ENCODE results near the gene MYOT.

DNA sequence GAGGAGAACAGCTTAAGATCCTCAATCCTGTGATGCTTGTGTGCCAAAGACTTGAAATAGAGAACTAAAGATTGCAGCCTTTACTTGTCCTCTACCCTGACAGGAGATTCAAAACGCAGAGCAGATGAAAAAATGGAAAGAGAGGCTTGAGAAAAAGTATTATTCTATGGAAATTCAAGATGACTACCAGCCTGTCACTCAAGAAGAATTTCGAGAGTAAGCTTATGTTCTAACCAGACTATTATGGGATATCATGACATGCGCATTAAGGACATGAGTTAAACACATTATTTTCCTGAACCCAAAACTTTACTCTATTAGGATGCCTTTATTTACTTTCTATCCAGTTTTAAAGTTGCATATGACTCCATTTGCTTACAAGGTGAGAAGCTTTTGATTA lies 68.0 kb downstream of the MYOT start:
- TF ChIP-seq MXI1 (IDR thresholded peaks at IDR 0.05; ENCODE audit: low read depth, low read length) (no peak), RELA (IDR thresholded peaks at IDR 0.05; ENCODE audit: borderline replicate concordance, partially characterized antibody) (no peak), EZH2 (IDR thresholded peaks at IDR 0.05; ENCODE audit: borderline replicate concordance, control insufficient read depth, low read depth, low read length) (no peak), EGR1 (IDR thresholded peaks at IDR 0.05; ENCODE audit: borderline replicate concordance in 1 of 2, low read depth in 2 of 2, low read length in 2 of 2) (no peak), SPI1 (IDR thresholded peaks at IDR 0.05; ENCODE audit: borderline replicate concordance, insufficient read depth, low read depth, low read length) (no peak), POLR2AphosphoS2 (IDR thresholded peaks at IDR 0.05; ENCODE audit: low read depth, low read length) (no peak), YY1 (IDR thresholded peaks at IDR 0.05; ENCODE audit: low read depth, low read length) (no peak), RFX5 (IDR thresholded peaks at IDR 0.05; ENCODE audit: low read depth, low read length) (no peak), JUND (IDR thresholded peaks at IDR 0.05; ENCODE audit: low read depth, low read length) (no peak), DPF2 (IDR thresholded peaks at IDR 0.05) (no peak), TAF1 (IDR thresholded peaks at IDR 0.05; ENCODE audit: borderline replicate concordance, low read depth, low read length) (no peak), POLR2A (IDR thresholded peaks at IDR 0.05; ENCODE audit: low read depth, low read length) (no peak)
- TF ChIP-seq, protein P1, sequence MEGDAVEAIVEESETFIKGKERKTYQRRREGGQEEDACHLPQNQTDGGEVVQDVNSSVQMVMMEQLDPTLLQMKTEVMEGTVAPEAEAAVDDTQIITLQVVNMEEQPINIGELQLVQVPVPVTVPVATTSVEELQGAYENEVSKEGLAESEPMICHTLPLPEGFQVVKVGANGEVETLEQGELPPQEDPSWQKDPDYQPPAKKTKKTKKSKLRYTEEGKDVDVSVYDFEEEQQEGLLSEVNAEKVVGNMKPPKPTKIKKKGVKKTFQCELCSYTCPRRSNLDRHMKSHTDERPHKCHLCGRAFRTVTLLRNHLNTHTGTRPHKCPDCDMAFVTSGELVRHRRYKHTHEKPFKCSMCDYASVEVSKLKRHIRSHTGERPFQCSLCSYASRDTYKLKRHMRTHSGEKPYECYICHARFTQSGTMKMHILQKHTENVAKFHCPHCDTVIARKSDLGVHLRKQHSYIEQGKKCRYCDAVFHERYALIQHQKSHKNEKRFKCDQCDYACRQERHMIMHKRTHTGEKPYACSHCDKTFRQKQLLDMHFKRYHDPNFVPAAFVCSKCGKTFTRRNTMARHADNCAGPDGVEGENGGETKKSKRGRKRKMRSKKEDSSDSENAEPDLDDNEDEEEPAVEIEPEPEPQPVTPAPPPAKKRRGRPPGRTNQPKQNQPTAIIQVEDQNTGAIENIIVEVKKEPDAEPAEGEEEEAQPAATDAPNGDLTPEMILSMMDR (IDR thresholded peaks at IDR 0.05 in 2 of 3, conservative IDR thresholded peaks at IDR 0.05 in 1 of 3; ENCODE audit: control insufficient read depth in 2 of 3, extremely low read depth in 1 of 3, insufficient read depth in 1 of 3, low read depth in 3 of 3, low read length in 3 of 3): no peak
- TF ChIP-seq, protein P2, sequence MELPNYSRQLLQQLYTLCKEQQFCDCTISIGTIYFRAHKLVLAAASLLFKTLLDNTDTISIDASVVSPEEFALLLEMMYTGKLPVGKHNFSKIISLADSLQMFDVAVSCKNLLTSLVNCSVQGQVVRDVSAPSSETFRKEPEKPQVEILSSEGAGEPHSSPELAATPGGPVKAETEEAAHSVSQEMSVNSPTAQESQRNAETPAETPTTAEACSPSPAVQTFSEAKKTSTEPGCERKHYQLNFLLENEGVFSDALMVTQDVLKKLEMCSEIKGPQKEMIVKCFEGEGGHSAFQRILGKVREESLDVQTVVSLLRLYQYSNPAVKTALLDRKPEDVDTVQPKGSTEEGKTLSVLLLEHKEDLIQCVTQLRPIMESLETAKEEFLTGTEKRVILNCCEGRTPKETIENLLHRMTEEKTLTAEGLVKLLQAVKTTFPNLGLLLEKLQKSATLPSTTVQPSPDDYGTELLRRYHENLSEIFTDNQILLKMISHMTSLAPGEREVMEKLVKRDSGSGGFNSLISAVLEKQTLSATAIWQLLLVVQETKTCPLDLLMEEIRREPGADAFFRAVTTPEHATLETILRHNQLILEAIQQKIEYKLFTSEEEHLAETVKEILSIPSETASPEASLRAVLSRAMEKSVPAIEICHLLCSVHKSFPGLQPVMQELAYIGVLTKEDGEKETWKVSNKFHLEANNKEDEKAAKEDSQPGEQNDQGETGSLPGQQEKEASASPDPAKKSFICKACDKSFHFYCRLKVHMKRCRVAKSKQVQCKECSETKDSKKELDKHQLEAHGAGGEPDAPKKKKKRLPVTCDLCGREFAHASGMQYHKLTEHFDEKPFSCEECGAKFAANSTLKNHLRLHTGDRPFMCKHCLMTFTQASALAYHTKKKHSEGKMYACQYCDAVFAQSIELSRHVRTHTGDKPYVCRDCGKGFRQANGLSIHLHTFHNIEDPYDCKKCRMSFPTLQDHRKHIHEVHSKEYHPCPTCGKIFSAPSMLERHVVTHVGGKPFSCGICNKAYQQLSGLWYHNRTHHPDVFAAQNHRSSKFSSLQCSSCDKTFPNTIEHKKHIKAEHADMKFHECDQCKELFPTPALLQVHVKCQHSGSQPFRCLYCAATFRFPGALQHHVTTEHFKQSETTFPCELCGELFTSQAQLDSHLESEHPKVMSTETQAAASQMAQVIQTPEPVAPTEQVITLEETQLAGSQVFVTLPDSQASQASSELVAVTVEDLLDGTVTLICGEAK (IDR thresholded peaks at IDR 0.05; ENCODE audit: borderline replicate concordance): no peak
